Stimulated activated CD4-positive, alpha-beta T cell treated with anti-CD3 and anti-CD28 coated beads, Interleukin-2, amount 100 ng/mL, for 24 hours (primary cell): ENCODE results near the gene CASP3.

Experiments used
- DNase-seq, 2 donors: peaks; one replicate each; pipeline ENCODE4 v3.0.0-alpha.2; 2020

The CASP3 gene

GRCh38 chr4:184649026-184649970 is at the start of gene CASP3, which contains the start of gene PRIMPOL:
Gene CASP3 (minus strand): TSS chr4:184649447. CDS start chr4:184638453, 10,994 bp downstream.
Gene PRIMPOL (plus strand): TSS chr4:184649738. CDS start chr4:184657141, 7,403 bp downstream.
- DNase-seq = peak; percentile 95 to 98

- DNase-seq = no peak
Observed at GRCh38 chr4:184697956-184698355, 48.7 kb upstream of the CASP3 start.

- no peak for DNase-seq
Observed at GRCh38 chr4:184695178-184695896, 46.1 kb upstream of the CASP3 start.

- no peak for DNase-seq
Observed at GRCh38 chr4:184694412-184694956, 45.2 kb upstream of the CASP3 start.

GRCh38 chr4:184693056-184693455 is 43.8 kb upstream of the CASP3 start:
- DNase-seq = no peak

- DNase-seq = no peak
Observed at GRCh38 chr4:184689681-184690080, 40.4 kb upstream of the CASP3 start.

- DNase-seq = peak in 1 of 2 donors; percentile 16
Observed at GRCh38 chr4:184688447-184688846, 39.2 kb upstream of the CASP3 start.

- DNase-seq = no peak
Observed at GRCh38 chr4:184688005-184688404, 38.8 kb upstream of the CASP3 start.

- DNase-seq = no peak
Observed at GRCh38 chr4:184684491-184685189, 35.4 kb upstream of the CASP3 start.

GRCh38 chr4:184681916-184682315 is 32.7 kb upstream of the CASP3 start:
- no peak for DNase-seq

GRCh38 chr4:184680698-184681097 is 31.5 kb upstream of the CASP3 start:
- no peak for DNase-seq

- no peak for DNase-seq
Observed at GRCh38 chr4:184675821-184676492, 26.7 kb upstream of the CASP3 start.

GRCh38 chr4:184675018-184675417 is 25.8 kb upstream of the CASP3 start:
- DNase-seq = no peak

- DNase-seq = no peak
Observed at GRCh38 chr4:184674011-184674410, 24.8 kb upstream of the CASP3 start.

- DNase-seq = no peak
Observed at GRCh38 chr4:184672741-184673140, 23.5 kb upstream of the CASP3 start.

- no peak for DNase-seq
Observed at GRCh38 chr4:184671101-184671500, 21.9 kb upstream of the CASP3 start.

GRCh38 chr4:184669251-184669650 is 20.0 kb upstream of the CASP3 start:
- DNase-seq = no peak

GRCh38 chr4:184668511-184669114 is 19.4 kb upstream of the CASP3 start:
- no peak for DNase-seq

- DNase-seq = no peak
Observed at GRCh38 chr4:184668096-184668495, 18.8 kb upstream of the CASP3 start.

- no peak for DNase-seq
Observed at GRCh38 chr4:184666670-184667069, 17.4 kb upstream of the CASP3 start.

- no peak for DNase-seq
Observed at GRCh38 chr4:184664445-184665210, 15.4 kb upstream of the CASP3 start.
